ENCODE results near the gene MYF5.

The MYF5 gene

GRCh38 chr12:80681786-80682185, 34.9 kb upstream of the MYF5 start:
- in situ Hi-C loops (cut with HindIII; ENCODE audit: low sequenced_read_pairs) = no loop called here
- no peak overlapping the region for H3K4me3 ChIP-seq (ENCODE audit: low read depth, low read length)
- TF ChIP-seq, protein P1, sequence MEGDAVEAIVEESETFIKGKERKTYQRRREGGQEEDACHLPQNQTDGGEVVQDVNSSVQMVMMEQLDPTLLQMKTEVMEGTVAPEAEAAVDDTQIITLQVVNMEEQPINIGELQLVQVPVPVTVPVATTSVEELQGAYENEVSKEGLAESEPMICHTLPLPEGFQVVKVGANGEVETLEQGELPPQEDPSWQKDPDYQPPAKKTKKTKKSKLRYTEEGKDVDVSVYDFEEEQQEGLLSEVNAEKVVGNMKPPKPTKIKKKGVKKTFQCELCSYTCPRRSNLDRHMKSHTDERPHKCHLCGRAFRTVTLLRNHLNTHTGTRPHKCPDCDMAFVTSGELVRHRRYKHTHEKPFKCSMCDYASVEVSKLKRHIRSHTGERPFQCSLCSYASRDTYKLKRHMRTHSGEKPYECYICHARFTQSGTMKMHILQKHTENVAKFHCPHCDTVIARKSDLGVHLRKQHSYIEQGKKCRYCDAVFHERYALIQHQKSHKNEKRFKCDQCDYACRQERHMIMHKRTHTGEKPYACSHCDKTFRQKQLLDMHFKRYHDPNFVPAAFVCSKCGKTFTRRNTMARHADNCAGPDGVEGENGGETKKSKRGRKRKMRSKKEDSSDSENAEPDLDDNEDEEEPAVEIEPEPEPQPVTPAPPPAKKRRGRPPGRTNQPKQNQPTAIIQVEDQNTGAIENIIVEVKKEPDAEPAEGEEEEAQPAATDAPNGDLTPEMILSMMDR (IDR thresholded peaks at IDR 0.05; ENCODE audit: low read depth, low read length) = no peak
- DNase-seq (ENCODE audit: low read depth, low spot score) = no peak

DNA sequence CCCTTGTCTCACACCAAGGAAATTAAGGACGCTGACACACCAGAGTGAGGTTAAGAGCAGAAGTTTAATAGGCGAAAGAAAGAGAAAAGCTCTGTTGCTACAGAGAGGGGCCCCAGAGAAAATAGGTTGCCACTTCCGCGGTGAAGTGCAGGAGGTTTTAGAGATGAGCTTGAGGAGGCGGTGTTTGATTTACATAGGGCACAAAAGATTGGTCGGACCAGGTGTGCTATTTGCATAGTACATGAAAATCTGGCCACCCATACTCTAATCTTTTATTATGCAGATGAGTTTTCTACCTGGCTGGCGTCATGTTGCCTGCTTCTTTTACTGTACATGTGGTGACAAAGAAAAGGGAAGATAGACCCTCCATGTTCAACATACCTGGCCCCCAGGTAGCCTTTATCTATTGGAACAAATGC, 32.6 kb upstream of the MYF5 start:
- TF ChIP-seq, protein P1 (IDR thresholded peaks at IDR 0.05; ENCODE audit: low read depth, low read length) = no peak
- in situ Hi-C loops (cut with HindIII; ENCODE audit: low sequenced_read_pairs) = no loop called here
- no peak overlapping the region for H3K4me3 ChIP-seq (ENCODE audit: low read depth, low read length)
- DNase-seq (ENCODE audit: low read depth, low spot score) = no peak

- TF ChIP-seq, protein P1 (IDR thresholded peaks at IDR 0.05; ENCODE audit: low read depth, low read length) = no peak
- H3K4me3 ChIP-seq (ENCODE audit: low read depth, low read length) = no peak overlapping the region
- DNase-seq (ENCODE audit: low read depth, low spot score) = no peak
- in situ Hi-C loops (cut with HindIII; ENCODE audit: low sequenced_read_pairs) = no loop called here
Measured at GRCh38 chr12:80690090-80690489, 26.6 kb upstream of the MYF5 start.

DNA sequence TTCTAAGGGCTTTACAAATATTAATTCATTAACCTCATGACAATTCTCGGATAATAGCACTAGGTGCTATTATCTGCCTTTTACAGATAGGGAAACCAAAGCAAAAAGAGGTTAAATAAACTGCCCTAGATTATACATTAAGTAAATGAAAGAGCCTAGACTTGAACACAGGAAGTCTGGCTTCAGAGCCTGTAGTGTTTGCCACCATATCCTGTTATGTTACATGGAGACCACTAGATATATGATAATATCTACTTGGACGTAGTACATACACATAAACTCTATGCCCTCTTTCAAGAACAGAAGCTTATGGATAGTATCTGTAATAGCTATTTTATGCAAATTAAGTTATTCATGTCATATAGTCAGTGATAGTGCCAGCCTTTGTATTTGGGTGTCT, 26.2 kb upstream of the MYF5 start:
- TF ChIP-seq, protein P1 (IDR thresholded peaks at IDR 0.05; ENCODE audit: low read depth, low read length) = no peak
- in situ Hi-C loops (cut with HindIII; ENCODE audit: low sequenced_read_pairs) = no loop called here
- H3K4me3 ChIP-seq (ENCODE audit: low read depth, low read length) = no peak overlapping the region
- DNase-seq (ENCODE audit: low read depth, low spot score) = no peak

GRCh38 chr12:80692114-80692513, 24.6 kb upstream of the MYF5 start:
- H3K4me3 ChIP-seq (ENCODE audit: low read depth, low read length) = no peak overlapping the region
- TF ChIP-seq, protein P1 (IDR thresholded peaks at IDR 0.05; ENCODE audit: low read depth, low read length) = no peak
- in situ Hi-C loops (cut with HindIII; ENCODE audit: low sequenced_read_pairs) = no loop called here
- DNase-seq (ENCODE audit: low read depth, low spot score) = no peak

GRCh38 chr12:80697270-80697887, 19.3 kb upstream of the MYF5 start:
- H3K4me3 ChIP-seq (ENCODE audit: low read depth, low read length) = no peak overlapping the region
- in situ Hi-C loops (cut with HindIII; ENCODE audit: low sequenced_read_pairs) = no loop called here
- DNase-seq (ENCODE audit: low read depth, low spot score) = no peak
- TF ChIP-seq, protein P1 (IDR thresholded peaks at IDR 0.05; ENCODE audit: low read depth, low read length) = no peak
